Subcutaneous adipose tissue (tissue), 4 donors: ENCODE data around the gene LYVE1. TPM values are rescaled to one million over a fixed set of nuclear protein-coding genes. Genes with fewer than 3 reads are reported as not detected.

ENCODE experiments used
- CTCF ChIP-seq: fragments of 450-650 bp; IDR thresholded peaks from one replicate; pipeline ENCODE4 v1.5.1; 2016; ENCODE audit warnings: low read depth, mild to moderate bottlenecking, control low read depth, antibody characterized with exemption, moderate library complexity
- total RNA-seq, 4 donors: library from RNA; depleted of rRNA; stranded (reverse); fragments of >200 nt; gene quantifications; one replicate each; pipeline ENCODE4 v1.1.0, GENCODE V29; 2016

The LYVE1 gene
- 100 to 1,000 TPM; 110 to 428 (median 207) TPM for total RNA-seq

GRCh38 chr11:10568486-10568941 lies at the start of gene LYVE1:
TSS of gene LYVE1 (minus strand) at chr11:10568665. CDS start at chr11:10568532, 133 bp downstream.
- no peak for TF ChIP-seq CTCF

GRCh38 chr11:10617551-10617950 lies 49.1 kb upstream of the LYVE1 start:
- TF ChIP-seq CTCF, result no peak

GRCh38 chr11:10611979-10612862 lies 43.8 kb upstream of the LYVE1 start:
- TF ChIP-seq CTCF, result no peak

GRCh38 chr11:10609636-10610035 lies 41.2 kb upstream of the LYVE1 start:
- TF ChIP-seq CTCF, result no peak

GRCh38 chr11:10608584-10608983 lies 40.1 kb upstream of the LYVE1 start:
- no peak for TF ChIP-seq CTCF

GRCh38 chr11:10607462-10608132 lies 39.1 kb upstream of the LYVE1 start:
- TF ChIP-seq CTCF, result no peak

GRCh38 chr11:10606536-10607208 lies 38.2 kb upstream of the LYVE1 start:
- TF ChIP-seq CTCF, result no peak
